Peyer's patch (tissue), 4 donors: ENCODE data around the gene PLAAT4.

Experiments
- CTCF ChIP-seq, 6 experiments: fragments of 450-650 bp in 4 of 6; fragments of 200-600 bp in 2 of 6; sonication (generic) in 1 of 6; IDR thresholded peaks; one replicate each; pipeline ENCODE4 v1.5.1; 2017 to 2019; ENCODE audit warnings: antibody characterized with exemption in 6 of 6, mild to moderate bottlenecking in 3 of 6, moderate library complexity in 1 of 6
- POLR2A ChIP-seq, 2 donors: fragments of 450-650 bp; IDR thresholded peaks; one replicate each; pipeline ENCODE4 v1.5.1; 2017; ENCODE audit warnings: antibody characterized with exemption in 2 of 2, mild to moderate bottlenecking in 2 of 2, moderate library complexity in 2 of 2

GRCh38 chr11:63534895-63535461 is 1.6 kb upstream of the PLAAT4 start:
- TF ChIP-seq CTCF (IDR thresholded peaks at IDR 0.05) (no peak), POLR2A (IDR thresholded peaks at IDR 0.05) (no peak)
